ENCODE results near the gene MYL4. TPM values are rescaled to one million over a fixed set of nuclear protein-coding genes. Genes with fewer than 3 reads are reported as not detected.
A peak's percentile ranks its signal among the peaks of the same experiment; 100 is the strongest.

MYL4 gene
- total and polyA plus RNA-seq, 2 of the 8 experiments (the other 6 are each of a cell fraction or from before 2014, with no cell fraction given), result 0.12 TPM; not detected in 1

- ChIA-PET CTCF (ENCODE audit: partially characterized antibody) (interaction anchor here (0.9 to 1.9 kb wide), 2 partner anchors 15 to 25 kb away, joined by 3 to 4 read pairs; no protein-coding TSS in a partner anchor), POLR2A (ENCODE audit: partially characterized antibody) (no interaction called here)
- Histone ChIP-seq H3K4me3 (ENCODE audit: extremely low read depth in 1 of 4, insufficient read depth in 2 of 4, low read depth in 3 of 4, low read length in 4 of 4) (no peak overlapping the region), H3K4ac (replicated peaks; ENCODE audit: insufficient read length, low read depth, low read length) (no peak overlapping the region), H4K91ac (replicated peaks; ENCODE audit: insufficient read length, low read length) (no peak overlapping the region), H2BK120ac (replicated peaks; ENCODE audit: low read depth, low read length) (no peak overlapping the region), H3K4me2 (ENCODE audit: insufficient read depth in 1 of 2, low read depth in 2 of 2, low read length in 2 of 2) (no peak overlapping the region), H3K14ac (ENCODE audit: insufficient read length) (no peak overlapping the region), H2BK20ac (ENCODE audit: low read length) (no peak overlapping the region), H4K5ac (ENCODE audit: insufficient read length, low read depth, low read length) (no peak overlapping the region), H3K9ac (replicated peaks in 1 of 4; ENCODE audit: extremely low read depth in 1 of 4, low read depth in 3 of 4, low read length in 3 of 4) (no peak overlapping the region), H3K27ac (ENCODE audit: low read depth, low read length) (no peak overlapping the region), H3K18ac (ENCODE audit: extremely low read depth, low read length) (no peak overlapping the region), H3K9me3 (ENCODE audit: insufficient read depth in 2 of 2, low read depth in 1 of 2, low read length in 1 of 2) (no peaks in the 10 kb centered on the region), H2BK15ac (ENCODE audit: low read length) (no peak overlapping the region), H4K20me1 (replicated peaks in 1 of 2; ENCODE audit: control insufficient read depth in 1 of 2, insufficient read depth in 2 of 2, low read length in 2 of 2) (no peaks in the 10 kb centered on the region), H4K8ac (ENCODE audit: extremely low read depth, insufficient read depth, low read length) (no peak overlapping the region), H3K23me2 (ENCODE audit: low read depth, low read length) (peaks cover 2% of the 10 kb centered on the region; the same call in 1 of the 2 replicates), H3K27me3 (replicated peaks in 1 of 4; ENCODE audit: control insufficient read depth in 3 of 4, extremely low read depth in 1 of 4, insufficient read depth in 3 of 4, low read length in 3 of 4) (no peaks in the 10 kb centered on the region; a peak in 1 of 7 replicates), H3K36me3 (ENCODE audit: control insufficient read depth in 2 of 4, insufficient read depth in 4 of 4, low read length in 3 of 4) (no peaks in the 10 kb centered on the region), H2AK5ac (ENCODE audit: low read depth, low read length) (no peak overlapping the region), H3K23ac (ENCODE audit: insufficient read length) (no peak overlapping the region), H2BK5ac (ENCODE audit: low read depth, low read length) (no peak overlapping the region), H3K56ac (replicated peaks; ENCODE audit: insufficient read length, low read depth, low read length) (no peak overlapping the region), H2BK12ac (ENCODE audit: low read depth, low read length) (no peak overlapping the region), H3K79me1 (ENCODE audit: low read depth, low read length) (no peaks in the 10 kb centered on the region), H3K79me2 (ENCODE audit: control insufficient read depth in 1 of 2, insufficient read depth in 2 of 2, low read length in 2 of 2) (no peaks in the 10 kb centered on the region), H2AFZ (ENCODE audit: low read length) (0 out of 2 replicates have a peak overlapping the region, but pooled peaks have one; percentile 16), H3K4me1 (replicated peaks in 1 of 4; ENCODE audit: control insufficient read depth in 3 of 4, insufficient read depth in 4 of 4, low read length in 3 of 4) (peaks cover 0 to 3% (median 1%) of the 10 kb centered on the region in 4 experiments; a peak in 2 of 7 replicates)
- FAIRE-seq (no peak), DNase-seq (ENCODE audit: low read depth in 1 of 2, low spot score in 2 of 2) (no peak)
- WGBS, 2 experiments (ENCODE audit: extremely low coverage in 1 of 2, insufficient coverage in 1 of 2, insufficient read length in 1 of 2, insufficient replicate concordance in 2 of 2, low coverage in 1 of 2, low lambda C conversion rate in 2 of 2, missing lambda C conversion rate in 1 of 2), result 95% methylated on average over 6 of the region's 6 CpGs; no CpG with 5 or more reads in 1 of the 2 experiments
- TF ChIP-seq TCF12 (IDR thresholded peaks at IDR 0.05; ENCODE audit: low read depth, low read length) (no peak), RXRA (IDR thresholded peaks at IDR 0.05; ENCODE audit: insufficient read depth, low read depth, low read length) (no peak), HDAC6 (IDR thresholded peaks at IDR 0.05; ENCODE audit: low read depth, low read length) (no peak)
These were observed 5.0 kb upstream of the MYL4 start for GRCh38 chr17:47203984-47204721.
